HepG2 (cell line): ENCODE data around the gene CLDN15. TPM values are rescaled to one million over a fixed set of nuclear protein-coding genes. Genes with fewer than 3 reads are reported as not detected.

Source experiments
- CCAR2 ChIP-seq: fragments of 200-400 bp; formaldehyde crosslinking; optimal IDR thresholded peaks from 2 replicates; pipeline ENCODE3; 2018; ENCODE audit warnings: low read depth, mild to moderate bottlenecking, low read length, moderate library complexity
- GFI1 ChIP-seq: sonication (generic); formaldehyde crosslinking; IDR thresholded peaks from 2 replicates; pipeline ENCODE4 v1.5.0; 2020; ENCODE audit warnings: missing genetic modification reagents, mild to moderate bottlenecking, borderline replicate concordance
- HMGXB3 ChIP-seq: sonication (generic); formaldehyde crosslinking; IDR thresholded peaks from 2 replicates; pipeline ENCODE4 v1.4.0; 2020; ENCODE audit warnings: missing genetic modification reagents, borderline replicate concordance
- HMGXB4 ChIP-seq, 2 experiments: sonication (generic) in 1 of 2; formaldehyde crosslinking in 1 of 2; IDR thresholded peaks; 2 replicates each; pipeline versions ENCODE4 v1.4.0 to v1.6.1; 2018 to 2020; ENCODE audit warnings: missing genetic modification reagents in 2 of 2, borderline replicate concordance in 1 of 2, low read depth in 1 of 2, mild to moderate bottlenecking in 1 of 2, missing biosample characterization in 1 of 2
- IKZF4 ChIP-seq: sonication (generic); formaldehyde crosslinking; IDR thresholded peaks from 2 replicates; pipeline ENCODE4 v1.5.1; 2020; ENCODE audit warnings: borderline replicate concordance, mild to moderate bottlenecking, low read depth, missing genetic modification reagents; ENCODE audit errors: not compliant biosample characterization
- MTA3 ChIP-seq: sonication (generic); formaldehyde crosslinking; IDR thresholded peaks from 2 replicates; pipeline ENCODE4 v1.4.0; 2020; ENCODE audit warnings: missing genetic modification reagents
- PLRG1 ChIP-seq: fragments of 450-650 bp; conservative IDR thresholded peaks from 2 replicates; pipeline ENCODE4 v1.6.1; 2016
- SNAPC5 ChIP-seq: sonication (generic); formaldehyde crosslinking; IDR thresholded peaks from 2 replicates; pipeline ENCODE4 v1.8.1; 2023; ENCODE audit warnings: mild to moderate bottlenecking, missing genetic modification reagents, borderline replicate concordance
- SSRP1 ChIP-seq: IDR thresholded peaks from 2 replicates; pipeline ENCODE4 v1.6.1; 2016; ENCODE audit warnings: control low read depth
- TBL1XR1 ChIP-seq: fragments of 150-350 bp; IDR thresholded peaks from 2 replicates; pipeline ENCODE4 v1.6.1; 2014; ENCODE audit warnings: borderline replicate concordance, low read length; ENCODE audit not compliant: partially characterized antibody
- ZFP1 ChIP-seq: IDR thresholded peaks from 2 replicates; pipeline ENCODE4 v1.6.1; 2016
- ZNF292 ChIP-seq: sonication (generic); formaldehyde crosslinking; IDR thresholded peaks from 2 replicates; pipeline ENCODE4 v1.8.1; 2022; ENCODE audit warnings: mild to moderate bottlenecking, low read depth, missing genetic modification reagents, borderline replicate concordance
- ZNF333 ChIP-seq: sonication (generic); formaldehyde crosslinking; IDR thresholded peaks from 2 replicates; pipeline ENCODE4 v1.4.0; 2020; ENCODE audit warnings: mild to moderate bottlenecking, missing genetic modification reagents, borderline replicate concordance
- ZNF670 ChIP-seq: sonication (generic); formaldehyde crosslinking; IDR thresholded peaks from 2 replicates; pipeline ENCODE4 v1.8.0; 2022; ENCODE audit warnings: mild to moderate bottlenecking, missing genetic modification reagents, borderline replicate concordance
- ZNF75D ChIP-seq: sonication (generic); formaldehyde crosslinking; IDR thresholded peaks from 2 replicates; pipeline ENCODE4 v1.8.1; 2023; ENCODE audit warnings: missing genetic modification reagents, mild to moderate bottlenecking, borderline replicate concordance
- ZNF879 ChIP-seq: sonication (generic); formaldehyde crosslinking; IDR thresholded peaks from 2 replicates; pipeline ENCODE4 v1.8.1; 2023; ENCODE audit warnings: missing genetic modification reagents
- polyA plus RNA-seq, 8 experiments: library from polyadenylated mRNA; depleted of rRNA in 3 of 8; stranded (reverse) in 7 of 8; unstranded in 1 of 8; fragments of >200 nt; fragmentation: Illumina TruSeq in 4 of 8; extraction: Trizol in 4 of 8; gene quantifications; 2 replicates each; pipeline versions ENCODE4 v1.2.1 to v1.2.3, GENCODE V29; 2011 to 2016; ENCODE audit warnings: low read depth in 4 of 8, missing spikeins in 1 of 8, mixed read lengths in 1 of 8; ENCODE audit not compliant: insufficient read depth in 1 of 8
- total RNA-seq, 5 experiments: library from RNA; depleted of rRNA; stranded (reverse); fragments of >200 nt; fragmentation: Illumina TruSeq; extraction: Trizol; gene quantifications; 2 replicates each; pipeline ENCODE4 v1.2.3, GENCODE V29; 2016; ENCODE audit warnings: low read depth in 1 of 5
- TF ChIP-seq, protein P1 (sequence below): IDR thresholded peaks from 2 replicates; pipeline ENCODE4 v1.6.1; 2016; ENCODE audit warnings: missing biosample characterization, missing genetic modification reagents, low read depth
- TF ChIP-seq, protein P2 (sequence below): sonication (generic); formaldehyde crosslinking; IDR thresholded peaks from 2 replicates; pipeline ENCODE4 v1.8.1; 2023; ENCODE audit warnings: missing genetic modification reagents, mild to moderate bottlenecking, borderline replicate concordance
- TF ChIP-seq, protein P3 (sequence below): sonication (generic); formaldehyde crosslinking; IDR thresholded peaks from 2 replicates; pipeline ENCODE4 v1.4.0; 2020; ENCODE audit warnings: missing genetic modification reagents, low read depth, mild to moderate bottlenecking, borderline replicate concordance

The CLDN15 gene
- total and polyA plus RNA-seq, 2 of the 13 experiments (the other 11 are each of a cell fraction or from before 2014, with no cell fraction given), result 7.1 to 17.8 TPM

DNA sequence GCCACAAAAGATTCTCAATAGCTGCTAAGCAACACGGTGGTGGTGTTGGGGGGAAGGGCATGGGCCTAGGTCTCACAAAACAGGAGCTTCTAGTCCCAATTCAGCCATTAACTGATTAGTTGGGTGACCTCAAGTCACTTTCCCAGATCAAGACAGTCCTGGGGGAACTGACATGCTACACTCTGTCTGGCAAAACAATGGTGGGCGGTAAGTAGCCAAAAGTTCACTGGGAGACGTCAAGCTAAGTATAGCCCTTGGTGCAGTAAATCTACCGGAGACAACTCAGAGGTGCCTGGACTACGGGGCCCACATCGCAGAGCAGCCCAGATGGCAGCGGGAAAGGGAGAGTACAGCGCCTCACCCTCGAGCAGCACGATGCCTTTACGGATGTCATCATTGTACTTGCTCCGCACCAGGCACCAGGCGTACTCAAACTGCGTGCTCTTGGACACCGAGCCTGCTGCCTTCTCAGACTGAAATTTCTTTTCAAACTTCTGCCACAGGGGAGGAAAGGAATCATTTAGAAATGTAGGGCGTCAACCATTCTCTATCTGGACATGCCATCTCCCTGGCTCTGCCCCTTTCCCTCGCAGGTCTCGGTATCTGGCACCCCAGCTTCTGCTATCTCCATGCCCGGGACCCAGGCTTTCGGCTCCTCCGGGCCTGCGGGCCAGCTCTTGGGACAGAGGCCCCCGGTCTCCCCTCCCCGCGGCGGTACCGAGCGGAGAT, 6.2 kb upstream of the CLDN15 start (continued):
- TF ChIP-seq HMGXB3 (CRISPR knock-in tag) (0 out of 2 replicates have a peak, but pooled peaks have one; percentile 8), ZNF670 (no peak), ZFP1 (CRISPR knock-in tag) (no peak), ZNF879 (CRISPR knock-in tag) (no peak), MTA3 (CRISPR knock-in tag) (no peak), CCAR2 (no peak), PLRG1 (no peak), ZNF333 (CRISPR knock-in tag) (no peak), HMGXB4 (CRISPR knock-in tag; IDR thresholded peaks at IDR 0.05; ENCODE audit: borderline replicate concordance in 1 of 2, low read depth in 1 of 2) (0 out of 4 replicates have a peak, but pooled peaks of 1 of the 2 experiments have one; percentile 77), ZNF292 (no peak), IKZF4 (CRISPR knock-in tag) (no peak), TBL1XR1 (peak; percentile 16), SNAPC5 (no peak), GFI1 (no peak), ZNF75D (CRISPR knock-in tag) (no peak), SSRP1 (CRISPR knock-in tag) (no peak)
- TF ChIP-seq, protein P1, sequence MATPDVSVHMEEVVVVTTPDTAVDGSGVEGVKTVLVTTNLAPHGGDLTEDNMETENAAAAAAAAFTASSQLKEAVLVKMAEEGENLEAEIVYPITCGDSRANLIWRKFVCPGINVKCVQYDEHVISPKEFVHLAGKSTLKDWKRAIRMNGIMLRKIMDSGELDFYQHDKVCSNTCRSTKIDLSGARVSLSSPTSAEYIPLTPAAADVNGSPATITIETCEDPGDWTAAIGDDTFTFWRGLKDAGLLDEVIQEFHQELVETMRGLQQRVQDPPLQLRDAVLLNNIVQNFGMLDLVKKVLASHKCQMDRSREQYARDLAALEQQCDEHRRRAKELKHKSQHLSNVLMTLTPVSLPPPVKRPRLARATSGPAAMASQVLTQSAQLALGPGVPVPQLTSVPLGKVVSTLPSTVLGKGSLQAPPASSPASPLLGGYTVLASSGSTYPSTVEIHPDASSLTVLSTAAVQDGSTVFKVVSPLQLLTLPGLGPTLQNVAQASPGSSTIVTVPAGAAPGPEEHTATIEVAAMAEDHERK (CRISPR knock-in tag), result no peak
- TF ChIP-seq, protein P2, sequence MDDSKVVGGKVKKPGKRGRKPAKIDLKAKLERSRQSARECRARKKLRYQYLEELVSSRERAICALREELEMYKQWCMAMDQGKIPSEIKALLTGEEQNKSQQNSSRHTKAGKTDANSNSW (CRISPR knock-in tag), result no peak
- TF ChIP-seq, protein P3, sequence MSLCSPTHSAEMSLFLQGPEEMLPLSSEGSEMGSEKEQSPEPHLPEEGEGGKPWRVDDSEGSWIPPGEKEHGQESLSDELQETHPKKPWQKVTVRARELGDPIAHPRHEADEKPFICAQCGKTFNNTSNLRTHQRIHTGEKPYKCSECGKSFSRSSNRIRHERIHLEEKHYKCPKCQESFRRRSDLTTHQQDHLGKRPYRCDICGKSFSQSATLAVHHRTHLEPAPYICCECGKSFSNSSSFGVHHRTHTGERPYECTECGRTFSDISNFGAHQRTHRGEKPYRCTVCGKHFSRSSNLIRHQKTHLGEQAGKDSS (CRISPR knock-in tag), result peak; percentile 11; the same call in 1 of the 2 replicates
